NCI-H2029 treated with DMSO at 0.1 percent for 48 hours (cell line): ENCODE data around the gene COX11.

Experiments
- DNase-seq: peaks from one replicate; lab custom pipeline; 2025; lab: John Stamatoyannopoulos, UW

The COX11 gene

DNA sequence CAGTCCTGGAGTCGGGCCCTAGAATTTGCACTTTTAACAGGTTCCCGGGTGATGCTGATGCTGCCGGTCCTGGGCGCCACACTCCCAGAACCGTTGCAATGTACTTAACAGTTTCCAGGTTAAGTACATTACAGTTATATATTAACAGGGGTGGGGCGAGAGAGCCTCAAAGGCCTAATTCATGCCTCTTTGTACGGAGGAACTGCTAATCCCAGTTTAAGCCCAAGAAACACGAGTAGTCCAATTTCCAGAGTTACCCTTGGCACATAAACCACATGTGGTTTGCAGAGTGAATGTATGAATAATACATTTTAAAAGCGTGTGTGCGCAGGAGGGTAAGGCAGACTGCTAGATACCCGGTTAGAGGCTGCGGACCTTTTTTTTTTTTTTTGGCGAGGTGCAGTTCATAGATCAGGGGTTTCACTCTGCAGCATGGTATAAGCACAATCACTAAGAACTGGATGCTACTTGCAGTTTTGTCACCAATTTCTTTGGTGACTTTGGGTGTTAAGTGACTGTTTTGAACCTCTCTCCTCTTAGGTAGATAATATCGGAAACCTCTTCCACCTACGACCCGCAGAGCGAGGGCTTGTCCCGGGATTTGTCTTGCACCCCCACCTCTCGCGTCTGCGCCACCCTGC is 713 bp downstream of the COX11 start:
- no peak for DNase-seq

DNA sequence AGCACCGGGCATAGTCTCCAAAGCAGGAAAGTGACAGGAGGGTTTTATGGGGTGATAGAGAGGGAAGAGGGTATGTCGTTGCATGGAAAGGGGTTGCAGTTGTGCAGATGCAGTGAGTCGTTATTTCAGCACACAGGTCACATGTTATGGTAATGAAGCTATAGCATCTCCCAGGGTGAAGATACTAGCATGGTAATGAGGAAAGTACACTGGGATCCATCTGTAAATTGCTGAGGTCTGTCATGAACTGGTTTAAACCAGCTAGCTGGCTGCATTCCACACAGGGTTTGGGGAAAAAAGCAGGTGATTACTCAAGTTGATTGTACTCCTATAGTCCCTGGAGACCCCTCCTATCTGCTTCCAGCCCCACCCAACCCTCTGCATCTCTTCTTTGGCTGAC is 11.7 kb downstream of the COX11 start:
- no peak for DNase-seq

GRCh38 chr17:54951286-54951685 is 17.2 kb downstream of the COX11 start:
- no peak for DNase-seq

GRCh38 chr17:54950116-54950515 is 18.3 kb downstream of the COX11 start:
- no peak for DNase-seq

DNA sequence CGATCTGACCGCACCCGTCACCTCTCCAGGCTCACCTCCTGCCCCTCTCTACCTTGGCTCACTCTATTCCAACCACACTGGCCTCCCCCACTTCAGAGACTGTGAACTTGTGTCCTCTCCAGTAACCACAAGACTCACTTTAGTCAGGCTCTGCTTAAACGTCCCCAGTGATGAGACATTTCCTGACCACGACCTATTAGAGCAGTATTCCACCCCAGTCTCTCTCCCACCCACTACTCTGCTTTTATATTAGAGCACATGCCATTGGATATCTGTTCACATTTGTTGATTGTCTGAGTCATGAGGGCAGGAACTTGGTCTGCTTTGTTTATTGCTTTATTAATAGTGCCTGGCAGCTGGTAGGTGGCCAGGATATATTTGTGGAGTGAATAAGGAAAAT is 20.1 kb downstream of the COX11 start:
- DNase-seq = no peak

DNA sequence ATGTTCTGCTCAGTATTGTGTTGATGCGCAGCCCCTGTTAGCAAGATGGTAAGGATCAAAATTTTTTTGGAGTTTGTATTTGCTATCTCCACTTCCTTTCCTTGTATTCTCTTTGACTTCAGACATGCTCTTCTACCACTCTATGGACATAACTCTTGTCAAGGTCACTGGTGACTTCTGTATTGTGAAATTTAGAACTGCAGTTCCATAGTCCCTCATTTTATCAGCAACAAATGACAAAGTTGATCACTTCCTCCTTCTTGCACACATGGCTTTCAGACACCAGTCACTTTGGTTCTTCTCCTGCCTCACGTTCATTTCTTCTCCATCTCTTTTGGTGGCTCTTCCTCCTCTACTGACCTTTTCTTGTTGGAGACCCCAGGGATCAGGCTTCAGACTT is 21.1 kb downstream of the COX11 start:
- no peak for DNase-seq

- no peak for DNase-seq
Observed at GRCh38 chr17:54945671-54946070, 22.8 kb downstream of the COX11 start.

DNA sequence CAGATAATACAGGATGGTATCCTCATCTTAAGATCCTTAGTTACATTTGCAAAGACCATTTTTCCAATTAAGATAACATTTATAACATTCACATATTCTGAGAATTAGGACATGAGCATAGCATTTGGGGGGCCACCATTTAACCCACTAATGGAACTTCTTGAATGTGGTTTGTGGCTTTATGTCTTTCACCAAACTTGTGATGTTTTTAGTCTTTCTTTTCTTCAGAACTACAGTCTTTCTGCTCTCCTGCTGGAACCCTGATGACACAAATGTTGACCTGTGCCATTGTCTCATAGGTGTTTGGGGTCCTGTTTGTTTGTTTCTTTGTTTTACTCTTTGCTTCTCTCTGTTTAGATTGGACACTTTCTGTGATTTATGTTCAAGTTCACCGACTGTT is 23.2 kb downstream of the COX11 start:
- no peak for DNase-seq

GRCh38 chr17:54944796-54945195 is 23.7 kb downstream of the COX11 start:
- DNase-seq = no peak

GRCh38 chr17:54941285-54941684 is 27.2 kb downstream of the COX11 start:
- DNase-seq = no peak

GRCh38 chr17:54937426-54937825 is 31.0 kb downstream of the COX11 start:
- DNase-seq = no peak

DNA sequence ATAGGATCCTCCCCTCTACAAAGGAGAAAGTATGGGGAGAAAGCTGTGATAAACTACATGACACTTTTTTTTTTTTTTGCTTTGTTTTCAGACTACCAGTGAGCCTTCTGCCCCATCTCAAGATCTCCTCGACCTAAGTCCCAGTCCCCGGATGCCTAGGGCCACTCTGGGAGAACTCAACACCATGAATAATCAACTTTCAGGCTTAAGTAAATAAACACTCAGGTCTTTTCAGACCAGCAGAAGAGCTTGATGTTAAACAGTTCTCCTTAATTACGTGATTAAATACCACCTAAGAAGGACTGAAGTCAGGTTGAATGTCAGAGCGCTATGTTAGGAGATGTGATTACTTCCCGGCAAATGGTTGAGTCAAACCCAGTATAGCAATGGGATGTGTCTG is 31.4 kb downstream of the COX11 start:
- DNase-seq = no peak

DNA sequence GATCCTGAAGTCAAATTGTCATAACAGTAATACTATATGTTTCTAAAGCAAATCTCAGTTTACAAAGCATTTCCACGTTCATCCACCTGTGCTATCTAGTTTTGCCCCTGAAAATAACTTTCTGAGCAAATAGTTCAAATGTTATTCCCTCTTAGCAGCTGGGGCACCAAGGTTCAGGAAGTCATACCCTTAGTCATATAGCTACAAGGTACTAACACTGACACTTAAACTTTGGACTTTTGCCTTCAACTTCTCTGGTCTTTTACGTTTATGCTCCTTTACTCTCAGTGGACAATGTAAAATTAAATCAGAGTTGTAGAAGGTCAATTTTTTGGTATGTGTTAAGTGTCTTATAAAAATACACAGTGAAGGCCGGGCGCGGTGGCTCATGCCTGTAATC is 33.0 kb downstream of the COX11 start:
- DNase-seq = no peak

- no peak for DNase-seq
Observed at GRCh38 chr17:54933921-54934320, 34.5 kb downstream of the COX11 start.

DNA sequence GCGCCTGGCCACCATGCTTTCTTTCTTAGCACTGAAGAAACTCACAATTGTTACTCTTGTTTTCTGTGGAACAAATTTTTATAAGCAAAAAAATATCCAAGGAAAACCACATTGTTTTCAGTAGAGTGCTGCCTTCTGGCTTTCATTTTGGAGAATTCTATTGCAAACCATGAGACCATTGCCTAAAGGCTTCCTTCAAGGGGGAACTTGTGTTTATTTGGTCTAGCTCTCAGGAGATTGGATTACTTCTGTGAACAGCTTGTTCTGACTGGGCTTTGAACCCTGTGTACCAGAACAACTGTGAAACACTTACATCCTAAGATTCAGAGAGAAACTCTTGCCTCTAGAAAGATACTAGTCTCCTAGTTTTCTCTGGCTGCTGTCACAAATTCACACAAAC is 35.7 kb downstream of the COX11 start:
- DNase-seq = no peak

DNA sequence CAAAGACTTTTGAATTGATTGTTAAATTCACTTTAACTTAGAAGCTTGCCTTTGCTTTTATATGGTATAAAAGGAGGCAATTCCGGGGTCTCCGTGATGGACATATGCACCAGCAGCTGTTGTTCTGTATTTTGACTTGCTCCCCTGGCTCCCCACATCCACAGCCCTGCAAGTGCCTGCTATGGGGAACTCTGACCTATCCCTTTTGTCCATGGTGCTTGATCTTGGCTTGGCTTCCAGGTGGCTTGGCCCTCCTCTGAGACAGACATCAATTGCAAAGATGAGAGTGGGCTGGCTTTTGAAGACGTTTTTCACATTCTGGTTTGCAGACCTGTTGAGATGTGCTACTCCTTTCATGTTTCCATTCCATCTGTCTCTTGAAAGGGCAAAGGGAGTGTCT is 40.9 kb downstream of the COX11 start:
- no peak for DNase-seq

- DNase-seq = no peak
Observed at GRCh38 chr17:54924405-54924804, 44.0 kb downstream of the COX11 start.

GRCh38 chr17:54920819-54921218 is 47.6 kb downstream of the COX11 start:
- DNase-seq = no peak

GRCh38 chr17:54919425-54919824 is 49.0 kb downstream of the COX11 start:
- DNase-seq = no peak

- no peak for DNase-seq
Observed at GRCh38 chr17:54916721-54917120, 51.7 kb downstream of the COX11 start.
